ENCODE data around the gene EPHA10.
"Not testable (repeated sequence)": the region's sequence is repeated elsewhere in the genome, so short reads cannot be mapped to it uniquely, and the experiment has no call there.

Gene EPHA10

DNA sequence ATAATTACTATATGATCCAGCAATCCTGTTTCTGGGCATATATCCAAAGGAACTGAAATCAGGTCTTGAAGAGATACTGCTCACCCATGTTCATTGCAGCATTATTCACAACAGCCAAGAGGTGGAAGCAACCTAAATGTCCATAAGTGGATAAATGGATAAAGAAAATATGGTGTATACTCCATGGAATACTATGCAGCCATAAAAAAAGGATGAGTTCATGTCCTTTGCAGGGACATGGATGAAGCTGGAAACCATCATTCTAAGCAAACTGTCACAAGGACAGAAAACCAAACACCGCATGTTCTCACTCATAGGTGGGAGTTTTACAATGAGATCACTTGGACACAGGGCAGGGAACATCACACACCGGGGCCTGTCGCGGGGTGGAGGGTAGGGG lies 26.3 kb downstream of the EPHA10 start:
- in situ Hi-C loops (cut with MboI; ENCODE audit: low sequenced_read_pairs): not testable (repeated sequence)

GRCh38 chr1:37737975-37738374 lies 26.9 kb downstream of the EPHA10 start:
- in situ Hi-C loops (cut with MboI; ENCODE audit: low sequenced_read_pairs): not testable (repeated sequence)

GRCh38 chr1:37734629-37735591 lies 30.0 kb downstream of the EPHA10 start:
- in situ Hi-C loops (cut with MboI; ENCODE audit: low sequenced_read_pairs): no loop called here

DNA sequence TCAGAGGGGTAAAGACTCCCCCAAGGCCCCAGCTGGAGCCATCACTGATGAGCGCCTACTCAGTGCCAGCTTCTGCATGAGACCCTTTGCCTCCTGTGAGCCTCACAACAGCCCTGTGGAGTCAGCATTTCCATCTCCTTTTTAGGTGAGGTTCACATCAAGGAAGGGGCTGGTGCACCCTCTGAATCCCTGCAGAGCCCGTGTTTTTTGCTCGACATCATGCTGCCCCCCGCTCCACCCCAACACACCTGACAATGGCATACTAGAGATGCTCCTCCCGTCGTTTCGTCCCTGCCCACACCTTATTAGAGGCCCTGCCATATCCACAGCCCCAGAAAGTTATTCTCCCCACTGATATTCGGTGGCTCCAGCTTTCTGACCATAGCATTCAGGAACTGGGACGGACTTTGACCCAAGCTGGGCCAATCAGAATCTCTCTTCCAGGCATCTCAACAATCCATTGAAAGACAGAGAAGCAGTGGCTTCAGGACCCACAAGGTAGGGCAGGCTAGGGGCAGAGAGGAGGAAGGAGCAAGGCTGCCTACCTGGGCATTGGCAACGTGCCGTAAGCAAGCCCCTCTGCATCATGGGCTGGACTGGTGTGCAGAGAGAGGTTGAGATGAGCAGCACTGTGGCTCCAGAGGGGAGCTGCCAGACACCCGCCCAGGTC lies 32.7 kb downstream of the EPHA10 start:
- in situ Hi-C loops (cut with MboI; ENCODE audit: low sequenced_read_pairs): no loop called here

DNA sequence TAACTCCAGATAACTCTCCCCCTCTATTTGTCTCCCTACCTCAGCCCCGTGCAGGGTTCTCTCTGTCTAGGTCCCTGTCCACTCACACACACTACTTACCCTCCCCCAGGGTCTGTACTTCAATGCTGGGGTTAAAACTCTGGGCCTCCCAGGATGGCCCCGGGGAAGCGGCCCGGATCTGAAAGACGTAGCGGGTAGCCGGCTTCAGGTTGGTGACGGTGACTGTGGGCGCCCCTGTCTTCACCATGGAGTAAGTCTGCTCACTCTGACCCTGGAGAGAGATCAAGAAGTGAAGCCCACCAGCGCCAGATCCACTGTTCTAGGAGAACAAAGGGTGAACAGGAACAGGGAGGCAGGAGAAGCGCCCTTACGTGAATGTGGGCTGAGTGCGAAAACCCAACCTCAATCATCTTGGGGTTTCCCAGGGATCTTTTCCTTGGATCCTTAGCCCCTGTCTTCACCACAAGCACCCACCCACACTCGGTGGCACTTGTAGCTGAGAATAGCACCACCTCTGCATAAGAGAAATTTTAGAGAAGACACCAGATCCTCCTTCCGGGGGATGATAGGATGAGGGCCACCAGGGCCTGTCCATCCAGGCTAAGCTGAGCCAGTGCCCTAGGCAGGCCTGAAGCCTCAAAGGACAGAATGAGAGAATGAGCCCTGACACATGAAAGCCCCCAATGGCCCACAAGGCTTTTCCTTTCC lies 33.5 kb downstream of the EPHA10 start:
- in situ Hi-C loops (cut with MboI; ENCODE audit: low sequenced_read_pairs): no loop called here

DNA sequence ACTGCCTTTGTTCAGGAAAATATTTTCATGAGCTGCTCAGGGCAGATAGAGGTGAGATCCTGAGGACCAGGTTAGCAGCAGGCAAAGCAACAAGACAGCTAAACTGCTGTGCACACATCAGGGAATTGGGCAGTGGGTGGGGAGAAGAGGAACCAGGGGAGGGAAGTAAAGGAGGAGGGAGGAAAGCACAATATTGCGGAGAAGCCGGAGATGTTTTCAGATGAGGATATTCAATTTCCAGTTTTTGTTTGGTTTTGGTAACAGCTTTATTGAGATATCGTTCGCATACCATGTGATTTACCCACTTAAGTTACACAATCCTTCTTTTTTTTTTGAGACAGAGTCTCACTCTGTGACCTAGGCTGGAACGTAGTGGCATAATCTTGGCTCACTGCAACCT lies 34.5 kb downstream of the EPHA10 start:
- in situ Hi-C loops (cut with MboI; ENCODE audit: low sequenced_read_pairs): no loop called here

DNA sequence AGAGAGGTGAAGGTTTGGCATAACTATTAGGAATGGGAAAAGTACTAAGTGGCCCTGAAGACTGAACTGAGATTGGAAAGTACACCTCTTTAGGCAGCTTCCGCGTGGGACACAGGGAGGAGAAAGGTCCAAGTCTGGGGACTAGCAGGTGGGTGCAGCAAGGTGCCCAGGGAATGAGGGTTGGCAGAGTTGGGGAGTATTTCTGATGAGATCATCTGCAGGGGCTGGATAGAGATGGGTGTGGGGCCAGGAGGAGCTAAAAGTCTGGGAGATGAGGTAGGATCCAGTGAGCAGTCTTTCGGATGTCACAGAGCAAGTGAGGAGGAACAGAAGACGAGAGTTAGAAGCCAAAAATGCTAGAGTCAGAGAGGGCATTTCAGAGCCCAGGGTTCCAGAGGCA lies 36.5 kb downstream of the EPHA10 start:
- in situ Hi-C loops (cut with MboI; ENCODE audit: low sequenced_read_pairs): no loop called here

GRCh38 chr1:37726751-37727585 lies 38.0 kb downstream of the EPHA10 start:
- in situ Hi-C loops (cut with MboI; ENCODE audit: low sequenced_read_pairs): no loop called here

DNA sequence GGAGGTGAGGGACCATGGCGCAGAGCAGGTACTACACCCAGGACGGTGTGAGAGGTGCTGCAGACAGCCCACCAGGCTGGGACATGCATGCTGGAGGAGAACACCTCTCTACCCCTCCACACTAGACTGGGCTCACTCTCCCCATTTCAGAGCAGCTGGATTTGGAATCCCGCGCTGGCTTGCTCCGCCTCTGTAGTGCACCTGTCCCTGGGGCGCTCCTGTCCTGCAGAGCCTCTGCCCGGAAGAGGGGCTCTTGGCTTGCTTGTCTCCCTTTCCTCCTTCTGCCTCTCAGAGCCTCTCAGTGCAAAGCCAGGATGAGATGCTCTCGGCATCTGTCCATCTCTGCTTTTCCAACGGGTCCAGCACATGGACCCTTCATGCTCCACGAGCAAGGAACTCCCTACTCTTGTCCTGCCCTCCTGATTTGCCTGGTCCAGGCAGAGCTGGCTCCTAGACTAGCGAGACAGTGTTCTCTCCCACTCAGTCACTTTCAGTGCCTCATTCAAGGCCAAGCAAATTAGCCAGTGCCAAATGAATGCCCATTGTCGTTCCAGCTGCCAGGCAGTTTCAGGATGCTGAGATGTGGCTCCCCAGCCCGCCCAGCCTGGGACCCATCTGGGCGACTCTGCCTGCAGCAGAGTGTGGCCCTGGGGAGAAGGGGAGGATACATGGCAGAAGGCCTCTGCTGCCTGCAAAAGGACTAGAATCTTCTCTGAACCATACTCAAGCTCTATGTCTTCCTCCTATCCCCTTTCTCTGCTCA lies 38.9 kb downstream of the EPHA10 start:
- in situ Hi-C loops (cut with MboI; ENCODE audit: low sequenced_read_pairs): no loop called here

DNA sequence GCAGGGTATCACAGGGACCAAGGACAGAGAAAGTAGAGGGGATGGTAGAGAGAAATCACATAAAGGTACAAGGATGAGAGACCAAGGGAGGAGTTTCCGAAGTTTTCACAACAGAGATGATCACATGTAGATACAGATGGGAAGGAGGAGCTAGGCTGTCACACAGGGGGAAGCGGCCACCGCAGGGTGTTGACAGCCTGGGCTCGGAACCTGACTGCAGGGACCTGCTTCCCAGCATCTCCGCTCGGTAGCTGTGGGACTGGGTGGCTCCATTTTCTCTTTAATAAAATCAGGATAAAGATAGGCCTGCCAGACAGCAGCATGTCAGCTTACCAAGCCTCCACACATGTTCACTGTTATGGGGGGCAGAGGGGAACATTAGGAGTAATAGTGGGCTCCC lies 40.3 kb downstream of the EPHA10 start:
- in situ Hi-C loops (cut with MboI; ENCODE audit: low sequenced_read_pairs): no loop called here

DNA sequence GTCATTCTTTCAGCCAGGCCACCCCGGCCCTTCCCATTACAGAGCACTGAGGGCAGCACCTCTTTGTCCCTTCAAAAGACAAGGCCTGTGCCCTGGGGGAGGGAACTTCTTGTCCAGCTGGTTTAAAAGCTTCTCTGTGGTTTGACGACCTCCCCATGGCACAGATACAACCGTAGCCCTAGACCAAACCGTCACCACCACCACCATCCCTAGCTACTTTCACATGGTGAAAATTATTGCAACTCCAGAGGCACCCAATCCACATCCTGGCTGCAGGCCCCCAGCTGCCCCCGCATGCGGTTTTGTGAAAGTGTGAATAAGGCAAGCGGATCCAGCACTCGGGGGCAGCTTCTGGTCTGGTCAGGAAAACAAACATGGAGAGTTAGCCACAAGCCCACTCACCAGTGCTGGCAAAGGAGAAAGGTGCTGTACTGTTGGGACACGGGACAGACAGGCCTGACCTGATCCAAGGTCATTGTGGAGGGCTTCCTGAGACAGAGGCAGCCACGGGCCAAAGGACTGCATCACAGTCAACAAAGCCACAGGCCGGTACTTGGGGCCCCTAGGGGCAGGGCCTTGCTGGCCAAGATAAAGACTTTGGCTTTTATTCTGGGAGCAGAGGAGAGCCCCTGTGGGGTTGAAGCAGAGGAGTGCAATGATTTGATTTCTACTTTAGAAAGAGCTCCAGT lies 41.4 kb downstream of the EPHA10 start:
- in situ Hi-C loops (cut with MboI; ENCODE audit: low sequenced_read_pairs): no loop called here

DNA sequence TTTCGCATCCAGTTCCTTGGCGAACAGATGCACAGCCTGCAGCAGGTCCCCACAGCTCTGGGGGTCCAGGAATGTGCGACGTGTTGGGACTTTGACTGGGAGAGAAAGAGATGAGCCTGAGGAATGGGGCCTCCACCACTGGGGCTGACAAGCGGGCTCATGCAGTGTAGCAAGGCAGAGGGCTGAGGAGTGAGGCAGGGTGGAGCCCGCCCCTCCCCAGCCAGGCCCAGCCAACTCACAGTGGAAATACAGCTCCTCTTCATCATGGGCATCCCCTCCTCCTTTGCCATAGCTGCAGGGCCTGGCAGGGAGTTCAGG lies 41.9 kb downstream of the EPHA10 start:
- in situ Hi-C loops (cut with MboI; ENCODE audit: low sequenced_read_pairs): no loop called here

- in situ Hi-C loops (cut with MboI; ENCODE audit: low sequenced_read_pairs): no loop called here
Measured at GRCh38 chr1:37722181-37723071, 42.5 kb downstream of the EPHA10 start.

- in situ Hi-C loops (cut with MboI; ENCODE audit: low sequenced_read_pairs): no loop called here
Measured at GRCh38 chr1:37721565-37721964, 43.4 kb downstream of the EPHA10 start.

DNA sequence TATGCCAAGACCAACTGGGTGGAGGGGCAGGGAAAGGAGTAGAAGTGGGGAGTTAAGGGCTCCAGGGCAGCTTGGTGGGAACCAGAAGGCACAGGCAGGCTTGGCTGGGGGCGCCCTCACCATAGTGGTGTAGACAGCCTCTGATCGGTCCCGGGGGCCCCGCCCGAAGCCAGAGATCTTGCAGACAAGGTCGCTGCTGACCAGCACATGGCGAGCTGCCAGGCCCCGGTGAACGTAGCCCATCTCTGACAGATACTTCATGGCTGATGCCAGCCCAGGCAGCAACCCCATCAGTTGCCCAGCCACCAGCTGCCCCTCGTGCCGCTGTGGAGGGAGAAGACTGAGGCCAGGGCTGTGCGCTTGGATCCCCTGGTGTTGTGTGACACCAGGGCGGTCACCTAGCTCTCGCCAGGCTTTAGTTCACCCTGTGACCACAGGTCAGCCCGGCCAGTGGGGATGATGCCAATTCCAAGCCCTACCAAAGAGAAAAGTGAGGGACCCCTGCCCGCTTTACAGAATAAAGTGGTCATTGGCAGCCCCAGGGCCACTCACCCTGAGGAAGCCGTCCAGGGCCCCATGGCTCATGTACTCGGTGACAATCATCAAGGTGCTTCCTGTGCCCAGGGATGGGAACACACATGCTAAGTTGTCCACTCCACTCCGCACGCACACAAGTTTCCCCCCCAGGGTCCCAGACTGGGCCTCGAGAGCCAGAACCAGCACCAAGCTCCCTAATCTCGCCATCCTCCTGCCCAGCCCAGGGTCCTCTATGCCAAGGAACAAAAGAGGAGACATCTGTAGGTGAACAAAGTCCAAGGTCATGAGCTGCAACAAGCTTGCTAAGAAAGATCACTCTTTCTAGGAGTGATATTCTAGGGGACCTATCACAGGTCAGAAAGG lies 44.4 kb downstream of the EPHA10 start:
- in situ Hi-C loops (cut with MboI; ENCODE audit: low sequenced_read_pairs): no loop called here

- in situ Hi-C loops (cut with MboI; ENCODE audit: low sequenced_read_pairs): no loop called here
Measured at GRCh38 chr1:37719572-37720195, 45.2 kb downstream of the EPHA10 start.

Data from hTERT RPE-1 (cell line).